Body of pancreas (tissue), 4 donors: Measurements from ENCODE around the gene TASP1. TPM values are rescaled to one million over a fixed set of nuclear protein-coding genes. Genes with fewer than 3 reads are reported as not detected.
"Not testable (repeated sequence)": the region's sequence is repeated elsewhere in the genome, so short reads cannot be mapped to it uniquely, and the experiment has no call there.

Experiments
- ATAC-seq: fragments of 150-250 bp; one replicate; pipeline ENCODE4 v1.9.1; 2016
- DNase-seq, 4 donors: peaks; one replicate each; pipeline ENCODE4 v3.0.0-alpha.2; 2019
- H3K27ac ChIP-seq, 4 donors: fragments of 200-600 bp; sonication (generic); 1 replicate in 3 of 4; 2 replicates in 1 of 4; pipeline versions ENCODE4 v1.5.1 to v1.6.1; 2016 to 2019; ENCODE audit warnings: mild to moderate bottlenecking in 1 of 4, mixed read lengths in 1 of 4, moderate library complexity in 1 of 4
- H3K27me3 ChIP-seq, 2 donors: fragments of 200-600 bp; sonication (generic); one replicate each; pipeline ENCODE4 v1.6.0; 2016; ENCODE audit warnings: mild to moderate bottlenecking in 1 of 2
- H3K36me3 ChIP-seq, 2 donors: fragments of 200-600 bp; sonication (generic); replicated peaks in 1 of 2; 2 replicates each; pipeline ENCODE4 v1.5.1; 2016; ENCODE audit warnings: low read depth in 2 of 2; ENCODE audit not compliant: insufficient read depth in 1 of 2
- H3K4me1 ChIP-seq: fragments of 200-600 bp; sonication (generic); one replicate; pipeline ENCODE4 v1.6.0; 2016
- H3K4me3 ChIP-seq, 2 donors: fragments of 200-600 bp; sonication (generic); 1 replicate in 1 of 2; 2 replicates in 1 of 2; pipeline ENCODE4 v1.5.1; 2016 to 2019
- H3K9me3 ChIP-seq, 3 donors: fragments of 200-600 bp; sonication (generic); 1 replicate in 2 of 3; 2 replicates in 1 of 3; pipeline ENCODE4 v1.5.1; 2016
- POLR2A ChIP-seq, 3 donors: fragments of 450-650 bp; IDR thresholded peaks; one replicate each; pipeline ENCODE4 v1.6.1; 2016; ENCODE audit warnings: antibody characterized with exemption in 3 of 3, mild to moderate bottlenecking in 2 of 3
- WGBS, 2 donors: methylation state at CpG; one replicate each; pipeline ENCODE4 v1.1.5; 2017; 5-methylcytosine and 5-hydroxymethylcytosine counted together
- intact Hi-C: fragments of 100-400 bp; cut with DNase I; formaldehyde crosslinking; loops from one replicate; pipeline ENCODE4 v1.15.1; 2023
- total RNA-seq, 2 donors: library from RNA; depleted of rRNA; stranded (reverse); fragments of >200 nt; gene quantifications; one replicate each; pipeline ENCODE4 v1.1.0, GENCODE V29; 2016
- TF ChIP-seq, protein P1 (sequence below), 7 experiments: fragments of 450-650 bp in 4 of 7; fragments of 200-600 bp in 3 of 7; sonication (generic) in 3 of 7; IDR thresholded peaks; one replicate each; pipeline ENCODE4 v1.5.1; 2016 to 2019; ENCODE audit warnings: antibody characterized with exemption in 7 of 7

The TASP1 gene
- total RNA-seq, 2 donors from 2014 or later: 8.0 to 11.5 TPM

GRCh38 chr20:13373400-13373799 lies 265.3 kb downstream of the TASP1 start:
- DNase-seq: no peak
- intact Hi-C loops: no loop called here
- TF ChIP-seq POLR2A (IDR thresholded peaks at IDR 0.05): no peak
- TF ChIP-seq, protein P1, sequence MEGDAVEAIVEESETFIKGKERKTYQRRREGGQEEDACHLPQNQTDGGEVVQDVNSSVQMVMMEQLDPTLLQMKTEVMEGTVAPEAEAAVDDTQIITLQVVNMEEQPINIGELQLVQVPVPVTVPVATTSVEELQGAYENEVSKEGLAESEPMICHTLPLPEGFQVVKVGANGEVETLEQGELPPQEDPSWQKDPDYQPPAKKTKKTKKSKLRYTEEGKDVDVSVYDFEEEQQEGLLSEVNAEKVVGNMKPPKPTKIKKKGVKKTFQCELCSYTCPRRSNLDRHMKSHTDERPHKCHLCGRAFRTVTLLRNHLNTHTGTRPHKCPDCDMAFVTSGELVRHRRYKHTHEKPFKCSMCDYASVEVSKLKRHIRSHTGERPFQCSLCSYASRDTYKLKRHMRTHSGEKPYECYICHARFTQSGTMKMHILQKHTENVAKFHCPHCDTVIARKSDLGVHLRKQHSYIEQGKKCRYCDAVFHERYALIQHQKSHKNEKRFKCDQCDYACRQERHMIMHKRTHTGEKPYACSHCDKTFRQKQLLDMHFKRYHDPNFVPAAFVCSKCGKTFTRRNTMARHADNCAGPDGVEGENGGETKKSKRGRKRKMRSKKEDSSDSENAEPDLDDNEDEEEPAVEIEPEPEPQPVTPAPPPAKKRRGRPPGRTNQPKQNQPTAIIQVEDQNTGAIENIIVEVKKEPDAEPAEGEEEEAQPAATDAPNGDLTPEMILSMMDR (IDR thresholded peaks at IDR 0.05): no peak

DNA sequence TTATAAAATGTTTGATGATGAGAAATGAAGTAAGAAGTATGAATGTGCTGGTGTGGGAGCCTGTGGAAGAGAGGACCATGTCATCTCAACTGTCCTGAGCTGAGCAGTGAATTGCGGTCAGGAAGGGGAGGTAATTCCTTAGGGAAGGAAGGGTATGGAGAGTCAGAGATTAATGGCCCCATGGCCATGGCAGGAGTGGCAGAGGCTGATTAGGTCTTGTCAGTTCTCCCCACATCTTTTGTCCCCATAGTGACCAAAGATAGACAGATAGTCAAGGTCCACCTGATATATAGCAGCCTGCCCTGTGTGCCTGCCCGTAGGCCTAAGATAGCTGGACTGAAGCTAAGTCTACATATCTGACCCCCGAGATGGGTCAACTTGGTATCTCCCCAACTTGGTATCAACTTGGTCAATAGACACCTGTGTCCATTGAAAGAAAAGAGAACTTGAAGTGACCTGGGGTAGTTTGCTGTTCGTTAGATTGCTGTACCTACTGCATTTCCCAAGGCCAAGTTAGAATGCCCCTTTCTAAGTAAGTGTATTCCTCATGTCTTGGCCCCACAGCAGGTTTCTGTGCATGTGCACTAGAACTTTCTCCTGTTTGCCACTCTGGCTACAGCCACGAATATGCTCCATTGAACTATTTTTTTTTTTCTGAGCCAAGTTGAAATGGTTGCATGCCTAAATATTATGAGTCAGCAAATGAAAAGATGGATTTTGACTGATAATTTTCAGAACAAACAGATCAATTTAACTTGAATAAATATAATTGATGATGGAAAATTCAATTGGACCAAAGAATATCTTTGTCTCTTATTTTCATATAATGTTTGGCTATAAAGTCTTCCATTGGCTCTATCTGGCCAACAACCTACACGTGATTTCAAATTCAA lies 274.2 kb downstream of the TASP1 start:
- ATAC-seq: no peak

More at GRCh38 chr20:13373400-13373799, 265.3 kb downstream of the TASP1 start:
- H3K9me3 ChIP-seq: peaks cover 0 to 11% (median 0%) of the 10 kb centered on the region in 3 donors
- no peaks in the 10 kb centered on the region for H3K4me1 ChIP-seq
- H3K36me3 ChIP-seq: no peaks in the 10 kb centered on the region
- no peak overlapping the region for H3K27ac ChIP-seq
- no peak for ATAC-seq
- H3K27me3 ChIP-seq: no peaks in the 10 kb centered on the region
- H3K4me3 ChIP-seq: no peak overlapping the region

GRCh38 chr20:13363473-13363872 lies 275.3 kb downstream of the TASP1 start:
- Histone ChIP-seq H3K27ac (no peak overlapping the region), H3K27me3 (no peaks in the 10 kb centered on the region), H3K4me1 (no peaks in the 10 kb centered on the region), H3K36me3 (no peaks in the 10 kb centered on the region), H3K4me3 (no peak overlapping the region), H3K9me3 (no peaks in the 10 kb centered on the region)
- ATAC-seq (no peak), DNase-seq (no peak)
- no peak for TF ChIP-seq POLR2A (IDR thresholded peaks at IDR 0.05)
- TF ChIP-seq, protein P1 (IDR thresholded peaks at IDR 0.05): no peak
- intact Hi-C loops: no loop called here

More for the DNA sequence above, 274.2 kb downstream of the TASP1 start:
- TF ChIP-seq, protein P1 (IDR thresholded peaks at IDR 0.05): no peak
- TF ChIP-seq POLR2A (IDR thresholded peaks at IDR 0.05): no peak
- H3K27ac ChIP-seq: no peak overlapping the region
- intact Hi-C loops: no loop called here
- H3K27me3 ChIP-seq: no peaks in the 10 kb centered on the region
- 89 to 90% methylated on average over 6 of the region's 6 CpGs for WGBS, 2 donors
- no peaks in the 10 kb centered on the region for H3K4me1 ChIP-seq
- H3K9me3 ChIP-seq: no peaks in the 10 kb centered on the region
- no peak for DNase-seq
- no peak overlapping the region for H3K4me3 ChIP-seq
- H3K36me3 ChIP-seq: no peaks in the 10 kb centered on the region

DNA sequence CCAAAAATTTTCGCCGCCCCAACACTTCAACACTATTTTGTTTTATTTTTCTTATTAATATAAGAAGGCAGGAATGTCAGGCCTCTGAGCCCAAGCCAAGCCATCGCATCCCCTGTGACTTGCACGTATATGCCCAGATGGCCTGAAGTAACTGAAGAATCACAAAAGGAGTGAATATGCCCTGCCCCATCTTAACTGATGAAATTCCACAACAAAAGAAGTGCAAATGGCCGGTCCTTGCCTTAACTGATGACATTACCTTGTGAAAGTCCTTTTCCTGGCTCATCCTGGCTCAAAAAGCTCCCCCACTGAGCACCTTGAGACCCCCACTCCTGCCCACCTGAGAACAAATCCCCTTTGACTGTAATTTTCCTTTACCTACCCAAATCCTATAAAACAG lies 276.6 kb downstream of the TASP1 start:
- H3K27ac ChIP-seq, H3K9me3 ChIP-seq, H3K4me3 ChIP-seq, ATAC-seq, DNase-seq, H3K4me1 ChIP-seq, H3K27me3 ChIP-seq, intact Hi-C loops, H3K36me3 ChIP-seq: not testable (repeated sequence)
- WGBS, 2 donors: 92% methylated on average over 3 of the region's 5 CpGs; no CpG with 5 or more reads in 1 of the 2 donors

- ATAC-seq, H3K9me3 ChIP-seq, intact Hi-C loops, H3K27ac ChIP-seq, H3K27me3 ChIP-seq, H3K36me3 ChIP-seq, H3K4me3 ChIP-seq, DNase-seq, H3K4me1 ChIP-seq: not testable (repeated sequence)
- 88 to 91% methylated on average over 8 to 12 of the region's 12 CpGs for WGBS, 2 donors
These were observed 279.8 kb downstream of the TASP1 start for GRCh38 chr20:13358936-13359335.

GRCh38 chr20:13357782-13358181 lies 280.9 kb downstream of the TASP1 start:
- ATAC-seq, DNase-seq, intact Hi-C loops, H3K27me3 ChIP-seq, H3K27ac ChIP-seq, H3K36me3 ChIP-seq, H3K4me3 ChIP-seq, H3K9me3 ChIP-seq, H3K4me1 ChIP-seq: not testable (repeated sequence)
- 87 to 89% methylated on average over 6 of the region's 6 CpGs for WGBS, 2 donors
